Esophagus (tissue), 2 donors: ENCODE measurements around the gene CD53. TPM values are rescaled to one million over a fixed set of nuclear protein-coding genes. Genes with fewer than 3 reads are reported as not detected.

ENCODE experiments used
- H3K27ac ChIP-seq, 2 donors: one replicate each; pipeline ENCODE4 v1.5.1; 2013; ENCODE audit warnings: low read depth in 2 of 2, mild to moderate bottlenecking in 2 of 2, inconsistent platforms in 1 of 2, low read length in 1 of 2, moderate library complexity in 1 of 2
- H3K27me3 ChIP-seq, 2 donors: one replicate each; pipeline ENCODE4 v1.6.1; 2013; ENCODE audit warnings: low read length in 2 of 2, control low read depth in 1 of 2, mild to moderate bottlenecking in 1 of 2; ENCODE audit not compliant: insufficient read depth in 2 of 2, control insufficient read depth in 1 of 2
- H3K36me3 ChIP-seq, 2 donors: one replicate each; pipeline ENCODE4 v1.6.1; 2013; ENCODE audit warnings: low read length in 1 of 2; ENCODE audit not compliant: control insufficient read depth in 2 of 2, insufficient read depth in 2 of 2
- H3K4me1 ChIP-seq, 2 donors: one replicate each; pipeline ENCODE4 v1.6.1; 2013; ENCODE audit warnings: low read length in 1 of 2; ENCODE audit not compliant: control insufficient read depth in 2 of 2, insufficient read depth in 2 of 2
- H3K4me3 ChIP-seq, 2 donors: one replicate each; pipeline ENCODE4 v1.5.1; 2013; ENCODE audit warnings: low read length in 2 of 2, mild to moderate bottlenecking in 2 of 2, low read depth in 1 of 2, moderate library complexity in 1 of 2
- H3K9me3 ChIP-seq, 2 donors: one replicate each; pipeline ENCODE4 v1.6.1; 2013; ENCODE audit warnings: mild to moderate bottlenecking in 2 of 2, low read depth in 1 of 2, low read length in 1 of 2, moderate library complexity in 1 of 2; ENCODE audit not compliant: control insufficient read depth in 2 of 2, insufficient read depth in 1 of 2
- WGBS, 2 donors: extraction: QIAGEN DNeasy Blood & Tissue Kit; methylation state at CpG; one replicate each; pipeline ENCODE4 v1.1.7; 2013; 5-methylcytosine and 5-hydroxymethylcytosine counted together
- polyA plus RNA-seq, 2 donors: library from polyadenylated mRNA; stranded (reverse); fragments of 200-250 nt; gene quantifications; one replicate each; pipeline ENCODE4 v1.2.3, GENCODE V29; 2013
- donor health status: healthy with polysubstance abuse.
- donor health status: Bipolar disorder and iron deficiency.

The CD53 gene
- polyA plus RNA-seq, 2 donors, result 5.8 to 8.0 TPM

DNA sequence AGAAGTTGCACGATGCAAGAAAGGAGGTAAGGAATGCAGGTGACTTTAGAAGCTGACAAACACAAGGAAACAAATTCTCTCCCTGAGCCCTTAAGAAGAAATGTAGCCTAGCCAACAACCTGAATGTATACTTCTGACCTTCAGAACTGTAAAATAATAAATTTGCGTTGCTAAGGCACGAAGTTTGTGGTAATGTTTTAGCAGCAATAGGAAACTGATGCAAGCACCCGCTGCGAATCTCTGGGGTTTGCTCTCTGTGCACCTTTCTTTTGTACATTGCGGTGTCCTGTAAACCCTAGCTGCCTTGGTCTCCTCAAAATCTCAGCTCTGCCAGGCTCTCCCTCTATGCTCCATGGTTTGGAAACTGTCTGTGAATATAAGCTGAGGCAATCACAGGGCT is 15.1 kb downstream of the CD53 start:
- peaks cover 0 to 3% of the 10 kb centered on the region in 2 donors for H3K9me3 ChIP-seq
- H3K4me3 ChIP-seq, result no peak overlapping the region
- WGBS, 2 donors, result 66 to 67% methylated on average over 6 of the region's 6 CpGs
- no peaks in the 10 kb centered on the region for H3K27me3 ChIP-seq
- H3K4me1 ChIP-seq, result no peaks in the 10 kb centered on the region
- no peaks in the 10 kb centered on the region for H3K36me3 ChIP-seq
- H3K27ac ChIP-seq, result no peak overlapping the region

DNA sequence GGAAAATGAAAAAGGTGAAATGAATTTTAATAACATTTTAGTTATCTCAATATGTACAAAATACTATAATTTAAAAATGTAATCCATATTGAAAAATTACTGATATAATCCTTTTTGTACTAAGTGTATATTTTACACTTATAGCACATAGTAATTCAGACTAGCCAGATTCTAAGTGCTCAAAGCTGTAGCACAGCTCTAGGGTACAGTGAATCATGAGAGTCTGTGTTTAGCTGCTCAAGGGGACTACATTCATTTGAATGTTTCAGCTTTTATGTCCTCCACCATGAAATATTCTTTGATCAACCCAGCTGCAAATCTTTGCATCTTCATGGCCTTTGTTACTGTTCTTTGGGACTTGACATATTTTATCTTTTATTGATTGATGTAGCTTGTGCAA is 15.7 kb downstream of the CD53 start:
- no peak overlapping the region for H3K27ac ChIP-seq
- no peak overlapping the region for H3K4me3 ChIP-seq
- H3K36me3 ChIP-seq, result no peaks in the 10 kb centered on the region
- no peaks in the 10 kb centered on the region for H3K4me1 ChIP-seq
- no peaks in the 10 kb centered on the region for H3K27me3 ChIP-seq
- H3K9me3 ChIP-seq, result peaks cover 0 to 3% of the 10 kb centered on the region in 2 donors

DNA sequence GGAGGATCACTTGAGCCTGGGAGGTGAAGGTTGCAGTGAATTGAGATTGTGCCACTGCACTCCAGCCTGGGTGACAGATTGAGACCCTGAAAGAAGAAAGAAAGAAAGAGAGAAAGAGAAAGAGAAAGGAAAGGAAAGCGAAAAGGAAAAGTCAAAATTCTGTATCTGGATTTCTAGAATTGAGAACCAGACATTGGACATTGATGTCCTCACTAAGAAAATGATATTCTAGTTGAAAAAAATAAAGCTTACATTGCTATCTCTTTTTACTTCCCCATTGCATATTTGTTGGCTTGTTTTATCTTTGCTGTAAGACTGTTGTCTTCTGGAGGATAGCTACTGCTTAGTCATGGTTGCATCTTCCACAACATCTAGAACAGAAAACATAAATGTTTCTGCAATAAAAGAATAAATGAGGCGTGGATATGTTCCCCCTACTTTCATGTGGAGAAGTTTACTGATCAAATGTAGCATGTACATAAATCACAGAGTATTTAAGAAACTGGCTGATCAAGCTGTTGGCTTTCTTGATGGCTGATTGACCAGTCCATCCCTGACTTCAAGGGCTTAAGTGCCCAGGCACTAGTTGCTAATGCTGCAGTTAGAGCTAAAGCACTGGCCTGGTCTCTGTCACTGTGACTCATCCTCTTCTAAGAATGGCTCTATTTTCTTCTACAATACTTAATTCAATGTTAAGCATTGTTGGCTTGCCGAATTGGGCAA is 17.7 kb downstream of the CD53 start:
- H3K27me3 ChIP-seq, result no peaks in the 10 kb centered on the region
- peaks cover 0 to 3% of the 10 kb centered on the region in 2 donors for H3K9me3 ChIP-seq
- H3K4me1 ChIP-seq, result no peaks in the 10 kb centered on the region
- no peak overlapping the region for H3K27ac ChIP-seq
- H3K4me3 ChIP-seq, result no peak overlapping the region
- H3K36me3 ChIP-seq, result no peaks in the 10 kb centered on the region
- 80 to 81% methylated on average over 3 of the region's 3 CpGs for WGBS, 2 donors

DNA sequence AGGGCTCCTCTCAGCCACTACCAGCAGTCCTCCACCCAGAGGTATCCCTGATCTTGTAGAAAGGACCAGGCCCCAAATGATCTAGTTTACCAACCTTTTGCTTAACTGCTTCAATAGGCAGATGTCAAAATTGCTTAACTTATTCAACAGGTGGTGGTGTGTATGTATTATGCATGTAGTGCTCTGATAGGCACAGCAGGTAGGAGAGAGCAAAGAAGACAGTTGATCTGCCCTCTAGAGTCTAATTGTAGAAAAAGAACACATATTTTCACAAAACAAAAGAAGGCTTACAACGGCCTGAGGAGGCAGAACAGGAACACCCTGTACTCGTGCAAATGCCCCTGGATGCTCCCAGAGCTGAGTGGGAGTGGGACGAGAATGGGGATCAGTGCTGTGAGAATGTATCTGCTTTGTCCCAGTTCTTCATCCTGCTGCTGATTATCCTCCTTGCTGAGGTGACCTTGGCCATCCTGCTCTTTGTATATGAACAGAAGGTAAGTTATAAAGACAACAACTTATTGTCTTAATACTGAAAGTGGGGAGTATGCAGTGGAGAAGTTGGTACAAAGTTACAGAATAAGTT is 21.1 kb downstream of the CD53 start:
- Histone ChIP-seq H3K4me1 (no peaks in the 10 kb centered on the region), H3K27me3 (no peaks in the 10 kb centered on the region), H3K9me3 (no peaks in the 10 kb centered on the region), H3K27ac (no peak overlapping the region), H3K4me3 (no peak overlapping the region), H3K36me3 (no peaks in the 10 kb centered on the region)
- 38 to 41% methylated on average over 3 of the region's 3 CpGs for WGBS, 2 donors

DNA sequence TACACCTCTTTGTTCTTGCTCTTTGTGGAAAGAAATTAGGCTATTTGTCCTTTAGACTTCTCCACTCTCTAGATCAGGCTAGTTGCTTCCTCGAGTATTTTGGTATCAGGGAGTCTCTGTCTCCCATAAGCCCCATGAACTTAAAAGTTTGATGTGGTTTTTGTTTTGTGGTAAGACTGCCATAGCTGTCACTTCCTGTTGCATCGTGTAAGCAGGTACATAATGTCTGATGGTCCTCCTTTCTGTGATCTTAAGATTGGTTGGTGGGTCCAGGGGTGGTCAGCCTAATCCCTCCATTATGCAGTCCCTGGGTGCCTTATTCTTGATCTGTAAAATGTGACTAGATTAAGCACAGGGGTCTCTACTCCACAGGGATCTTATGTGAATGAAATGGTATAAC is 23.1 kb downstream of the CD53 start:
- no peak overlapping the region for H3K4me3 ChIP-seq
- no peak overlapping the region for H3K27ac ChIP-seq
- no peaks in the 10 kb centered on the region for H3K36me3 ChIP-seq
- 47 to 52% methylated on average over 2 of the region's 2 CpGs for WGBS, 2 donors
- no peaks in the 10 kb centered on the region for H3K9me3 ChIP-seq
- no peaks in the 10 kb centered on the region for H3K4me1 ChIP-seq
- no peaks in the 10 kb centered on the region for H3K27me3 ChIP-seq

DNA sequence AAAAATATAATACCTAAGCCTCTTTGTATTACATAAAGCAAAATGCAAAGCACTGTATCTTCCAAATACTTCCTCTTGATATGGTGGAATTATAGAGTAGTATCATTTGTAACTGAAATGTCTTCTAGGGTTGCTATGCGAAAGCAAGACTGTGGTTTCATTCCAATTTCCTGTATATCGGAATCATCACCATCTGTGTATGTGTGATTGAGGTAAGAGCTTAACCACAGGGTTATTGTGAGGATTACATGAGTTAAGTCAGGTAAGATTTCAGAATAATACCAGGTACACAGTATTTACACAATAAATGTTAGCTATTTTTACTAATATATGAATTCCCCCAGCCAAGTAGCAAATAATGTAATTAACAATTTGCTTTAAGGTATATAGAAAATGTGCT is 24.7 kb downstream of the CD53 start:
- no peak overlapping the region for H3K27ac ChIP-seq
- WGBS, 2 donors, result 77 to 86% methylated on average over 2 of the region's 2 CpGs
- H3K27me3 ChIP-seq, result no peaks in the 10 kb centered on the region
- H3K4me3 ChIP-seq, result no peak overlapping the region
- H3K36me3 ChIP-seq, result no peaks in the 10 kb centered on the region
- H3K4me1 ChIP-seq, result no peaks in the 10 kb centered on the region
- no peaks in the 10 kb centered on the region for H3K9me3 ChIP-seq

DNA sequence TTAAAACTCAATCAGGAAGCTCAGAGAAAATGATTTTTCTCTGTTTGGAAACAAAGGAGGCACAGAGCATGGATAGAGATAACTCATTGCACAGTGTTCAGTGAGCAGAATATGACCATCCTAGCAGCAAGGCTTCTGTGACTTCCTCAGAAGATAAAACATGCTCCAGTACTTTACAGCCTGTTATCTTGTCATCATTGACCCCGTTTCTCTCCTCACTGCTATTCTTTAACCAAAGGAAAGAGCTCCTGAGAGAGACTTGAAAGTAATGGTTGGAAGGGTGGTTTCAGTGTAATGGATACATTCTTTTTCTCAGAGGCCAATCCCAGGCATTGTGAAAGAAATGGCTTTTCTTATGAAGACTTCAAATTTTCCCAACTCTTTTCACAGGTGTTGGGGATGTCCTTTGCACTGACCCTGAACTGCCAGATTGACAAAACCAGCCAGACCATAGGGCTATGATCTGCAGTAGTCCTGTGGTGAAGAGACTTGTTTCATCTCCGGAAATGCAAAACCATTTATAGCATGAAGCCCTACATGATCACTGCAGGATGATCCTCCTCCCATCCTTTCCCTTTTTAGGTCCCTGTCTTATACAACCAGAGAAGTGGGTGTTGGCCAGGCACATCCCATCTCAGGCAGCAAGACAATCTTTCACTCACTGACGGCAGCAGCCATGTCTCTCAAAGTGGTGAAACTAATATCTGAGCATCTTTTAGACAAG is 25.9 kb downstream of the CD53 start:
- no peak overlapping the region for H3K4me3 ChIP-seq
- WGBS, 2 donors, result 71 to 72% methylated on average over 3 of the region's 3 CpGs
- H3K27me3 ChIP-seq, result no peaks in the 10 kb centered on the region
- H3K27ac ChIP-seq, result no peak overlapping the region
- H3K9me3 ChIP-seq, result peaks cover 0 to 4% of the 10 kb centered on the region in 2 donors
- H3K4me1 ChIP-seq, result peaks cover 0 to 4% of the 10 kb centered on the region in 2 donors
- no peaks in the 10 kb centered on the region for H3K36me3 ChIP-seq

DNA sequence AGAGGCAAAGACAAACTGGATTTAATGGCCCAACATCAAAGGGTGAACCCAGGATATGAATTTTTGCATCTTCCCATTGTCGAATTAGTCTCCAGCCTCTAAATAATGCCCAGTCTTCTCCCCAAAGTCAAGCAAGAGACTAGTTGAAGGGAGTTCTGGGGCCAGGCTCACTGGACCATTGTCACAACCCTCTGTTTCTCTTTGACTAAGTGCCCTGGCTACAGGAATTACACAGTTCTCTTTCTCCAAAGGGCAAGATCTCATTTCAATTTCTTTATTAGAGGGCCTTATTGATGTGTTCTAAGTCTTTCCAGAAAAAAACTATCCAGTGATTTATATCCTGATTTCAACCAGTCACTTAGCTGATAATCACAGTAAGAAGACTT is 26.5 kb downstream of the CD53 start:
- Histone ChIP-seq H3K36me3 (no peaks in the 10 kb centered on the region), H3K27me3 (no peaks in the 10 kb centered on the region), H3K4me1 (peaks cover 0 to 4% of the 10 kb centered on the region in 2 donors), H3K4me3 (no peak overlapping the region), H3K9me3 (peaks cover 0 to 4% of the 10 kb centered on the region in 2 donors), H3K27ac (no peak overlapping the region)
- 73 to 75% methylated on average over 1 of the region's 1 CpG for WGBS, 2 donors

DNA sequence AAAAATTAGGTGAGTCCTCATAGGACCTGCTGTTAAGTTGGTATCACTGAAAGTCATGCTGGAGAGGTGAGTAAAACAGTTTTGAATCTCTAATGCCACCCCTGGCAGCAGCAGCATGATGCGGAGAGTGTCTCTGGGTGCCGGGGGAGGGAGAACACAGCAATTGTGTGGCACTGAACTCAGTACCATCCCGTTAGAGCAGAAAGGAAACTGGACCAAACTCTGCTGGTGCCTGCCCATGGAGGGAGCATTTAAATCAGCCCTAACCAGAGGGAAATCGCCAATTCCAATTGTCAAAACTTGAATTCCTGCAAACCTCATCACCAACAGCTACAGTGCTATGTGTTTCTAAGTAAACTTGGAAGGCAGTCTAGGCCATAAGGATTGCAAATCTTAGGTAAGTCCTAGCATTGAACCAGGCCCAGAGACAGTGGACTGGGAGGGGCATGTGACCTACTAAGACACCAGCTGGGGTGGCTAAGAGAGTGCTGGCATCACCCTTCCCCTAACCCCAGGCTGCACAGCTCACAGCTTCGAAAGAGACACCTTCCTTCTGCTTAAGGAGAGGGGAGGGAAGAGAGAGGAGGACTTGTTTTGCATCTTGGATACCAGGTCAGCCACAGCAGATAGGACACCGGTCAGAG is 30.0 kb downstream of the CD53 start:
- no peaks in the 10 kb centered on the region for H3K27me3 ChIP-seq
- H3K4me1 ChIP-seq, result peaks cover 0 to 4% of the 10 kb centered on the region in 2 donors
- no peak overlapping the region for H3K27ac ChIP-seq
- H3K9me3 ChIP-seq, result peaks cover 0 to 4% of the 10 kb centered on the region in 2 donors
- no peak overlapping the region for H3K4me3 ChIP-seq
- no peaks in the 10 kb centered on the region for H3K36me3 ChIP-seq
- WGBS, 2 donors, result 78 to 80% methylated on average over 6 of the region's 6 CpGs
